GM12878 (cell line): ENCODE results near the gene SIRT5. TPM values are rescaled to one million over a fixed set of nuclear protein-coding genes. Genes with fewer than 3 reads are reported as not detected.

Source experiments
- ATAC-seq: fragments of 200-7000 bp; cut with Tn5 transposase; 3 replicates; pipeline ENCODE4 v1.9.1; 2020; ENCODE audit warnings: mild to moderate bottlenecking, moderate library complexity
- BruUV-seq: library from RNA; stranded (reverse); fragments of 400-500 nt; replicated peaks from 2 replicates; lab custom pipeline; 2021; lab: Mats Ljungman, UMichigan
- CTCF ChIA-PET: fragments of 300-600 bp; sonication (Branson Sonifier 250); formaldehyde crosslinking; extraction: SDS; loops from one replicate; lab custom pipeline; 2021; ENCODE audit warnings: inconsistent platforms; lab: Yijun Ruan, JAX
- POLR2A ChIA-PET: fragments of 350-600 bp; formaldehyde crosslinking; extraction: SDS; loops from one replicate; lab custom pipeline; 2021; ENCODE audit warnings: inconsistent platforms; lab: Charles Lee
- RAD21 ChIA-PET: fragments of 300-600 bp; sonication (Branson Sonifier 250); formaldehyde crosslinking; loops from one replicate; lab custom pipeline; 2023; ENCODE audit warnings: antibody characterized with exemption; ENCODE audit not compliant: unreplicated experiment; lab: Charles Lee
- SMC1A ChIA-PET: fragments of 300-600 bp; sonication (Branson Sonifier 250); formaldehyde crosslinking; loops from one replicate; lab custom pipeline; 2023; ENCODE audit not compliant: unreplicated experiment, uncharacterized antibody; lab: Charles Lee
- DNase-seq: peaks from one replicate; pipeline ENCODE4 v3.0.0-alpha.2; 2011; ENCODE audit warnings: low read depth, low spot score
- FAIRE-seq: peaks from 3 replicates; lab custom pipeline; 2011; peaks lifted over from hg19 to GRCh38; lab: Jason Lieb, UNC
- H2AFZ ChIP-seq: 2 replicates; pipeline ENCODE4 v1.6.0; 2011; ENCODE audit warnings: low read depth, low read length, control low read depth; ENCODE audit not compliant: control insufficient read depth
- H3K27ac ChIP-seq: 2 replicates; pipeline ENCODE4 v1.5.1; 2011; ENCODE audit warnings: control low read depth; ENCODE audit not compliant: control insufficient read depth, insufficient read depth
- H3K27me3 ChIP-seq, 2 experiments: replicated peaks in 1 of 2; 2 replicates each; pipeline versions ENCODE4 v1.6.0 to v1.6.1; 2011; ENCODE audit warnings: low read length in 1 of 2; ENCODE audit not compliant: control insufficient read depth in 2 of 2, insufficient read depth in 2 of 2
- H3K36me3 ChIP-seq, 2 experiments: 2 replicates each; pipeline ENCODE4 v1.5.1; 2011; ENCODE audit warnings: low read length in 1 of 2; ENCODE audit not compliant: control insufficient read depth in 2 of 2, insufficient read depth in 2 of 2
- H3K4me1 ChIP-seq: 2 replicates; pipeline ENCODE4 v1.6.1; 2011; ENCODE audit warnings: mild to moderate bottlenecking, low read length, moderate library complexity, mixed read lengths; ENCODE audit not compliant: control insufficient read depth, insufficient read depth
- H3K4me2 ChIP-seq: 2 replicates; pipeline ENCODE4 v1.6.0; 2011; ENCODE audit warnings: control low read depth; ENCODE audit not compliant: control insufficient read depth, insufficient read depth
- H3K4me3 ChIP-seq: fragments of 200-600 bp; sonication (generic); 2 replicates; pipeline ENCODE4 v1.5.1; 2016
- H3K79me2 ChIP-seq: 2 replicates; pipeline ENCODE4 v1.6.0; 2011; ENCODE audit warnings: low read length; ENCODE audit not compliant: control insufficient read depth, insufficient read depth
- H3K9ac ChIP-seq: 2 replicates; pipeline ENCODE4 v1.8.0; 2011; ENCODE audit warnings: low read length, control low read depth, mixed read lengths; ENCODE audit not compliant: control insufficient read depth, insufficient read depth
- H3K9me3 ChIP-seq: replicated peaks from 3 replicates; pipeline ENCODE4 v1.5.1; 2011; ENCODE audit warnings: mild to moderate bottlenecking, low read length; ENCODE audit not compliant: control insufficient read depth, insufficient read depth
- H4K20me1 ChIP-seq: 2 replicates; pipeline ENCODE4 v1.6.0; 2011; ENCODE audit not compliant: control insufficient read depth, insufficient read depth
- CBX3 ChIP-seq: fragments of 200-600 bp; sonication (generic); IDR thresholded peaks from 2 replicates; pipeline ENCODE4 v1.6.1; 2016; ENCODE audit warnings: low read depth, borderline replicate concordance
- CHD4 ChIP-seq: fragments of 200-600 bp; sonication (generic); IDR thresholded peaks from 2 replicates; pipeline ENCODE4 v1.6.1; 2016; ENCODE audit warnings: mild to moderate bottlenecking
- FOXK2 ChIP-seq: fragments of 450-650 bp; IDR thresholded peaks from 2 replicates; pipeline ENCODE4 v1.6.1; 2017; ENCODE audit warnings: mild to moderate bottlenecking, moderate library complexity
- GATAD2B ChIP-seq: fragments of 450-650 bp; conservative IDR thresholded peaks from 2 replicates; pipeline ENCODE4 v1.6.1; 2017; ENCODE audit warnings: low read depth, mild to moderate bottlenecking, moderate library complexity
- IKZF2 ChIP-seq, 2 experiments: fragments of 450-650 bp; IDR thresholded peaks; 2 replicates each; pipeline ENCODE4 v1.6.1; 2017; ENCODE audit warnings: mild to moderate bottlenecking in 2 of 2, moderate library complexity in 2 of 2
- KDM1A ChIP-seq: fragments of 200-600 bp; sonication (generic); IDR thresholded peaks from 2 replicates; pipeline ENCODE4 v1.6.1; 2016; ENCODE audit warnings: borderline replicate concordance
- MEF2A ChIP-seq: IDR thresholded peaks from 2 replicates; pipeline ENCODE4 v1.6.1; 2011; ENCODE audit warnings: low read depth, mild to moderate bottlenecking, low read length, moderate library complexity; ENCODE audit not compliant: insufficient read depth
- MXI1 ChIP-seq: fragments of 150-350 bp; IDR thresholded peaks from 2 replicates; pipeline ENCODE4 v1.6.1; 2011; ENCODE audit warnings: low read depth, mild to moderate bottlenecking, inconsistent platforms, low read length, improper control_type of control experiment
- MYC ChIP-seq: IDR thresholded peaks from 2 replicates; pipeline ENCODE4 v1.6.1; 2011; ENCODE audit warnings: mild to moderate bottlenecking, low read length, moderate library complexity, inconsistent platforms; ENCODE audit not compliant: insufficient read depth, insufficient replicate concordance, insufficient read length, severe bottlenecking
- SMC3 ChIP-seq: IDR thresholded peaks from 2 replicates; pipeline ENCODE4 v1.6.1; 2011; ENCODE audit warnings: low read length, improper control_type of control experiment, borderline replicate concordance
- TAF1 ChIP-seq: IDR thresholded peaks from 2 replicates; pipeline ENCODE4 v1.6.1; 2011; ENCODE audit warnings: mild to moderate bottlenecking, low read depth, low read length, borderline replicate concordance
- YBX1 ChIP-seq: fragments of 450-650 bp; IDR thresholded peaks from 2 replicates; pipeline ENCODE4 v1.6.1; 2016; ENCODE audit warnings: antibody characterized with exemption
- ZBED1 ChIP-seq: IDR thresholded peaks from 2 replicates; pipeline ENCODE4 v1.6.1; 2016; ENCODE audit warnings: borderline replicate concordance
- ZNF207 ChIP-seq: fragments of 450-650 bp; IDR thresholded peaks from 2 replicates; pipeline ENCODE4 v1.6.1; 2014; ENCODE audit warnings: antibody characterized with exemption, mild to moderate bottlenecking, borderline replicate concordance
- ZNF24 ChIP-seq: fragments of 450-650 bp; IDR thresholded peaks from 2 replicates; pipeline ENCODE4 v1.6.1; 2017; ENCODE audit warnings: antibody characterized with exemption, mild to moderate bottlenecking
- ZNF384 ChIP-seq: IDR thresholded peaks from 2 replicates; pipeline ENCODE4 v1.6.1; 2012; ENCODE audit warnings: low read depth, mild to moderate bottlenecking, low read length, improper control_type of control experiment, borderline replicate concordance
- ZSCAN29 ChIP-seq: fragments of 450-650 bp; IDR thresholded peaks from 2 replicates; pipeline ENCODE4 v1.6.1; 2017; ENCODE audit warnings: mild to moderate bottlenecking, moderate library complexity
- WGBS: methylation state at CpG from one replicate; pipeline ENCODE4 v1.1.6; 2016; ENCODE audit warnings: low lambda C conversion rate; ENCODE audit not compliant: insufficient replicate concordance, insufficient coverage; ENCODE audit errors: missing lambda C conversion rate; 5-methylcytosine and 5-hydroxymethylcytosine counted together
- in situ Hi-C: fragments of 300-500 bp; cut with MboI; formaldehyde crosslinking; loops from 9 replicates; pipeline ENCODE4 v1.14.3; 2018; ENCODE audit warnings: mixed read lengths
- intact Hi-C: fragments of 100-400 bp; cut with micrococcal nuclease; formaldehyde crosslinking; loops from one replicate; pipeline ENCODE4 v1.14.2; 2022; ENCODE audit not compliant: unreplicated experiment
- polyA plus RNA-seq, 11 experiments: library from polyadenylated mRNA; depleted of rRNA in 4 of 11; unstranded in 6 of 11; stranded (reverse) in 5 of 11; fragments of >200 nt; fragmentation: Nextera tagmentation in 4 of 11; fragmentation: Illumina TruSeq in 1 of 11; extraction: Ambion mirVana in 4 of 11; extraction: Trizol in 1 of 11; gene quantifications; 1 replicate in 1 of 11; 2 replicates in 10 of 11; pipeline versions ENCODE4 v1.2.1 to v1.2.3, GENCODE V29; 2011 to 2016; ENCODE audit warnings: inconsistent platforms in 2 of 11, missing spikeins in 2 of 11, low read depth in 1 of 11
- total RNA-seq, 4 experiments: library from RNA; depleted of rRNA in 3 of 4; stranded (reverse); fragments of >200 nt in 3 of 4; fragmentation: Illumina TruSeq in 1 of 4; extraction: Trizol in 1 of 4; gene quantifications; 2 replicates each; pipeline versions ENCODE4 v1.2.1 to v1.2.3, GENCODE V29; 2013 to 2021
- TF ChIP-seq, protein P1 (sequence below): fragments of 450-650 bp; IDR thresholded peaks from 2 replicates; pipeline ENCODE4 v1.6.1; 2017; ENCODE audit warnings: mild to moderate bottlenecking, moderate library complexity

Gene SIRT5
- total and polyA plus RNA-seq, 10 of the 15 experiments (the other 5 are each of a cell fraction or from before 2014, with no cell fraction given): 1.7 to 12.4 (median 10.0) TPM

DNA sequence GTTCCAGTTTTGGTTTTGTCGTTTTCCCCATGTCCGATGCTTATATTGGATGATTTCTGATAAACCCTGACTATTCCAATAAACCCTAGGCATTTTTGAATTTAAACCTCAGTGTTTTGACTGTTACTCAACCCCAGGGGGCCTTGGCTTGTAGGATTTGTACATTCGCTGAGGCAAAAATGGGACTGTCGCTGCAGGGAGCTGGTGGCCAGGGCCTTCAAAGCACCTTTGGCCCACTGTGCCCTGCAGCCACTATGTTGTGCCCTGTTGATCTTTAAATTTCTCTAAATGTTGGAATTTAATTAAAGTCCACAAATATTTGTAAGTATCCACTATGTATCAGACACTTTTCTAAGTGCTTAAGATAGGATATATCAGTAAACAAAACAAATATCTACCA lies 31.2 kb downstream of the SIRT5 start:
- H4K20me1 ChIP-seq: no peaks in the 10 kb centered on the region
- intact Hi-C loops (no loop called here), in situ Hi-C loops (no loop called here)
- no peaks in the 10 kb centered on the region for H3K9me3 ChIP-seq
- H3K27me3 ChIP-seq: no peaks in the 10 kb centered on the region
- H3K9ac ChIP-seq: no peak overlapping the region
- H3K36me3 ChIP-seq: peaks cover 0 to 5% of the 10 kb centered on the region in 2 experiments; a peak in 1 of 4 replicates
- ATAC-seq: no peak
- ChIA-PET SMC1A (interaction anchor here (0.7 kb wide), 1 partner anchor 560 kb away, joined by 3 read pairs; no protein-coding TSS in a partner anchor), CTCF (interaction anchor here (2.0 to 2.2 kb wide), 2 partner anchors 10 to 30 kb away, joined by 7 to 9 read pairs; partner anchors contain the start of genes NOL7 and SIRT5), RAD21 (no interaction called here)
- H3K79me2 ChIP-seq: no peaks in the 10 kb centered on the region
- H3K4me2 ChIP-seq: no peak overlapping the region
- H2AFZ ChIP-seq: no peak overlapping the region
- no peak overlapping the region for H3K27ac ChIP-seq
- 95% methylated on average over 4 of the region's 4 CpGs for WGBS
- peaks cover 3% of the 10 kb centered on the region; the same call in 1 of the 2 replicates for H3K4me1 ChIP-seq
- no peak overlapping the region for H3K4me3 ChIP-seq
- DNase-seq: no peak
- TF ChIP-seq, protein P1, sequence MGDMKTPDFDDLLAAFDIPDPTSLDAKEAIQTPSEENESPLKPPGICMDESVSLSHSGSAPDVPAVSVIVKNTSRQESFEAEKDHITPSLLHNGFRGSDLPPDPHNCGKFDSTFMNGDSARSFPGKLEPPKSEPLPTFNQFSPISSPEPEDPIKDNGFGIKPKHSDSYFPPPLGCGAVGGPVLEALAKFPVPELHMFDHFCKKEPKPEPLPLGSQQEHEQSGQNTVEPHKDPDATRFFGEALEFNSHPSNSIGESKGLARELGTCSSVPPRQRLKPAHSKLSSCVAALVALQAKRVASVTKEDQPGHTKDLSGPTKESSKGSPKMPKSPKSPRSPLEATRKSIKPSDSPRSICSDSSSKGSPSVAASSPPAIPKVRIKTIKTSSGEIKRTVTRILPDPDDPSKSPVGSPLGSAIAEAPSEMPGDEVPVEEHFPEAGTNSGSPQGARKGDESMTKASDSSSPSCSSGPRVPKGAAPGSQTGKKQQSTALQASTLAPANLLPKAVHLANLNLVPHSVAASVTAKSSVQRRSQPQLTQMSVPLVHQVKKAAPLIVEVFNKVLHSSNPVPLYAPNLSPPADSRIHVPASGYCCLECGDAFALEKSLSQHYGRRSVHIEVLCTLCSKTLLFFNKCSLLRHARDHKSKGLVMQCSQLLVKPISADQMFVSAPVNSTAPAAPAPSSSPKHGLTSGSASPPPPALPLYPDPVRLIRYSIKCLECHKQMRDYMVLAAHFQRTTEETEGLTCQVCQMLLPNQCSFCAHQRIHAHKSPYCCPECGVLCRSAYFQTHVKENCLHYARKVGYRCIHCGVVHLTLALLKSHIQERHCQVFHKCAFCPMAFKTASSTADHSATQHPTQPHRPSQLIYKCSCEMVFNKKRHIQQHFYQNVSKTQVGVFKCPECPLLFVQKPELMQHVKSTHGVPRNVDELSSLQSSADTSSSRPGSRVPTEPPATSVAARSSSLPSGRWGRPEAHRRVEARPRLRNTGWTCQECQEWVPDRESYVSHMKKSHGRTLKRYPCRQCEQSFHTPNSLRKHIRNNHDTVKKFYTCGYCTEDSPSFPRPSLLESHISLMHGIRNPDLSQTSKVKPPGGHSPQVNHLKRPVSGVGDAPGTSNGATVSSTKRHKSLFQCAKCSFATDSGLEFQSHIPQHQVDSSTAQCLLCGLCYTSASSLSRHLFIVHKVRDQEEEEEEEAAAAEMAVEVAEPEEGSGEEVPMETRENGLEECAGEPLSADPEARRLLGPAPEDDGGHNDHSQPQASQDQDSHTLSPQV: no peak
- TF ChIP-seq CBX3 (no peak), YBX1 (no peak), GATAD2B (no peak), ZNF207 (no peak), ZBED1 (no peak), ZNF24 (no peak), ZSCAN29 (no peak), FOXK2 (no peak), ZNF384 (no peak), CHD4 (no peak), MEF2A (no peak), KDM1A (no peak), MXI1 (no peak), TAF1 (no peak), SMC3 (no peak), IKZF2 (IDR thresholded peaks at IDR 0.05) (no peak), MYC (no peak)
- TF ChIP-seq, all 136 proteins: peak for 0
- POLR2A ChIA-PET: no interaction called here
- no TSS peak for BruUV-seq
- FAIRE-seq: no peak
